Liver (tissue), 9 donors: ENCODE data around the gene DTYMK. TPM values are rescaled to one million over a fixed set of nuclear protein-coding genes. Genes with fewer than 3 reads are reported as not detected.

Experiments
- DNase-seq: peaks from one replicate; pipeline ENCODE4 v3.0.0-alpha.2; 2017; ENCODE audit warnings: low spot score
- H3K27ac ChIP-seq, 2 donors: one replicate each; pipeline ENCODE4 v1.7.0; 2013; ENCODE audit warnings: inconsistent platforms in 2 of 2, low read length in 2 of 2, control low read depth in 1 of 2, low read depth in 1 of 2, mild to moderate bottlenecking in 1 of 2
- H3K27me3 ChIP-seq, 4 donors: one replicate each; pipeline versions ENCODE4 v1.6.1 to v1.7.0; 2013; ENCODE audit warnings: low read length in 3 of 4, inconsistent platforms in 1 of 4, mild to moderate bottlenecking in 1 of 4, moderate library complexity in 1 of 4; ENCODE audit not compliant: control insufficient read depth in 4 of 4, insufficient read depth in 4 of 4
- H3K36me3 ChIP-seq, 4 donors: one replicate each; pipeline versions ENCODE4 v1.6.1 to v1.7.0; 2013; ENCODE audit warnings: low read length in 3 of 4, mild to moderate bottlenecking in 3 of 4, low read depth in 1 of 4, moderate library complexity in 1 of 4; ENCODE audit not compliant: control insufficient read depth in 4 of 4, insufficient read depth in 3 of 4
- H3K4me1 ChIP-seq, 4 donors: one replicate each; pipeline versions ENCODE4 v1.6.1 to v1.7.0; 2013; ENCODE audit warnings: low read length in 3 of 4, mild to moderate bottlenecking in 3 of 4, moderate library complexity in 1 of 4; ENCODE audit not compliant: control insufficient read depth in 4 of 4, insufficient read depth in 4 of 4
- H3K4me3 ChIP-seq, 3 donors: one replicate each; pipeline versions ENCODE4 v1.6.1 to v1.7.0; 2013; ENCODE audit warnings: low read length in 3 of 3, control low read depth in 1 of 3, low read depth in 1 of 3, mild to moderate bottlenecking in 1 of 3
- H3K9ac ChIP-seq, 2 donors: one replicate each; pipeline ENCODE4 v1.7.0; 2013; ENCODE audit warnings: low read length in 2 of 2, mild to moderate bottlenecking in 2 of 2, moderate library complexity in 2 of 2, control low read depth in 1 of 2, low read depth in 1 of 2
- H3K9me3 ChIP-seq, 4 donors: one replicate each; pipeline versions ENCODE4 v1.6.1 to v1.7.0; 2013; ENCODE audit warnings: low read length in 3 of 4; ENCODE audit not compliant: control insufficient read depth in 4 of 4
- CTCF ChIP-seq: fragments of 150-350 bp; IDR thresholded peaks from 2 replicates; pipeline ENCODE4 v1.5.1; 2017; ENCODE audit warnings: improper control_type of control experiment, low read depth, low read length; ENCODE audit not compliant: missing input control
- EGR1 ChIP-seq, 2 donors: IDR thresholded peaks; 2 replicates each; pipeline ENCODE4 v1.6.1; 2016 to 2018; ENCODE audit warnings: antibody characterized with exemption in 2 of 2, low read depth in 2 of 2
- GABPA ChIP-seq, 2 donors: IDR thresholded peaks in 1 of 2; conservative IDR thresholded peaks in 1 of 2; 2 replicates each; pipeline ENCODE4 v1.6.1; 2016; ENCODE audit warnings: antibody characterized with exemption in 2 of 2, mild to moderate bottlenecking in 1 of 2, moderate library complexity in 1 of 2
- HNF4A ChIP-seq, 2 donors: conservative IDR thresholded peaks; 2 replicates each; pipeline ENCODE4 v1.6.1; 2016; ENCODE audit warnings: antibody characterized with exemption in 2 of 2, mild to moderate bottlenecking in 2 of 2
- HNF4G ChIP-seq: IDR thresholded peaks from 2 replicates; pipeline ENCODE4 v1.6.1; 2016; ENCODE audit warnings: antibody characterized with exemption
- JUND ChIP-seq, 2 donors: IDR thresholded peaks; 2 replicates each; pipeline ENCODE4 v1.6.1; 2016; ENCODE audit warnings: antibody characterized with exemption in 2 of 2
- MAX ChIP-seq: IDR thresholded peaks from 2 replicates; pipeline ENCODE4 v1.6.1; 2016; ENCODE audit warnings: antibody characterized with exemption
- NR2F2 ChIP-seq: IDR thresholded peaks from 2 replicates; pipeline ENCODE4 v1.6.1; 2016; ENCODE audit warnings: antibody characterized with exemption
- REST ChIP-seq: IDR thresholded peaks from 2 replicates; pipeline ENCODE4 v1.6.1; 2016; ENCODE audit warnings: antibody characterized with exemption, mild to moderate bottlenecking
- RXRA ChIP-seq, 2 donors: IDR thresholded peaks; 2 replicates each; pipeline ENCODE4 v1.6.1; 2017 to 2018; ENCODE audit warnings: antibody characterized with exemption in 2 of 2, mild to moderate bottlenecking in 1 of 2
- SP1 ChIP-seq: IDR thresholded peaks from 2 replicates; pipeline ENCODE4 v1.6.1; 2018; ENCODE audit warnings: antibody characterized with exemption, mild to moderate bottlenecking
- TAF1 ChIP-seq: conservative IDR thresholded peaks from 2 replicates; pipeline ENCODE4 v1.6.1; 2016; ENCODE audit warnings: antibody characterized with exemption, mild to moderate bottlenecking
- YY1 ChIP-seq: IDR thresholded peaks from 2 replicates; pipeline ENCODE4 v1.6.1; 2016; ENCODE audit warnings: antibody characterized with exemption, mild to moderate bottlenecking
- ZBTB33 ChIP-seq: IDR thresholded peaks from 2 replicates; pipeline ENCODE4 v1.6.1; 2016; ENCODE audit warnings: antibody characterized with exemption
- WGBS: extraction: QIAGEN DNeasy Blood & Tissue Kit; methylation state at CpG from one replicate; pipeline ENCODE4 v1.1.7; 2013; 5-methylcytosine and 5-hydroxymethylcytosine counted together
- polyA plus RNA-seq, 2 donors: library from polyadenylated mRNA; stranded (reverse) in 1 of 2; unstranded in 1 of 2; fragments of 200-250 nt in 1 of 2; fragments of >200 nt in 1 of 2; fragmentation: Nextera tagmentation in 1 of 2; extraction: Ambion mirVana in 1 of 2; gene quantifications; one replicate each; pipeline versions ENCODE4 v1.2.1 to v1.2.3, GENCODE V29; 2013 to 2015
- total RNA-seq, 2 donors: library from RNA; depleted of rRNA; stranded (reverse); fragments of >200 nt; gene quantifications; one replicate each; pipeline ENCODE4 v1.2.3, GENCODE V29; 2014
- donor health status: healthy.
- donor health status: healthy.
- donor health status: healthy.
- donor health status: healthy.
- donor health status: healthy.

The DTYMK gene
- total RNA-seq (10 to 100 TPM in 1 of 2 donors, 1 to 10 TPM in 1; 5.5 to 17.0 TPM), polyA plus RNA-seq (10 to 100 TPM; 12.0 to 17.7 TPM)

GRCh38 chr2:241686650-241687425 lies at the start of gene DTYMK:
DTYMK (minus strand) TSS chr2:241686815; CDS start chr2:241686783, 32 bp downstream.
- H3K36me3 ChIP-seq = peaks cover 3 to 10% (median 7%) of the 10 kb centered on the region in 4 donors
- WGBS = under 1% methylated on average over 102 of the region's 102 CpGs

GRCh38 chr2:241736111-241736510 lies 49.5 kb upstream of the DTYMK start:
- Histone ChIP-seq H3K4me1 (peaks cover 5 to 36% (median 24%) of the 10 kb centered on the region in 4 donors), H3K9ac (no peak overlapping the region), H3K27me3 (no peaks in the 10 kb centered on the region), H3K27ac (peak overlapping the region; percentile 94 to 96), H3K36me3 (peaks cover 0 to 7% (median 0%) of the 10 kb centered on the region in 4 donors), H3K9me3 (no peaks in the 10 kb centered on the region), H3K4me3 (no peak overlapping the region)
- WGBS = 55% methylated on average over 3 of the region's 3 CpGs
- TF ChIP-seq NR2F2 (no peak), TAF1 (no peak), YY1 (no peak), RXRA (IDR thresholded peaks at IDR 0.05) (no peak), SP1 (peak; percentile 49), CTCF (no peak), REST (no peak), EGR1 (IDR thresholded peaks at IDR 0.05; ENCODE audit: low read depth in 2 of 2) (no peak), ZBTB33 (no peak), JUND (IDR thresholded peaks at IDR 0.05) (peak in 1 of 2 donors; percentile 33), MAX (no peak), HNF4G (no peak), HNF4A (conservative IDR thresholded peaks at IDR 0.05) (peak; percentile 56 to 59)
- no peak for DNase-seq

More at GRCh38 chr2:241686650-241687425, at the start of gene DTYMK:
- H3K27me3 ChIP-seq = no peaks in the 10 kb centered on the region
- H3K4me3 ChIP-seq = peak within 1 kb of the TSS; percentile 94 to 97 (median 95)
- peak within 1 kb of the TSS; percentile 60 to 96 for H3K9ac ChIP-seq
- TF ChIP-seq ZBTB33 (no peak), YY1 (peak; percentile 95), GABPA (IDR thresholded peaks at IDR 0.05 in 1 of 2, conservative IDR thresholded peaks at IDR 0.05 in 1 of 2) (peak in 1 of 2 donors; percentile 83), SP1 (peak; percentile 38), NR2F2 (no peak), MAX (no peak)
- peaks cover 4 to 22% (median 17%) of the 10 kb centered on the region in 4 donors for H3K4me1 ChIP-seq
- DNase-seq = peak; percentile 95
- peak within 1 kb of the TSS; percentile 97 to 99 for H3K27ac ChIP-seq
- no peaks in the 10 kb centered on the region for H3K9me3 ChIP-seq
